GM21423 (cell line): ENCODE data around the gene SLC35B2.
"Not testable (repeated sequence)": the region's sequence is repeated elsewhere in the genome, so short reads cannot be mapped to it uniquely, and the experiment has no call there.

ENCODE experiments used
- ATAC-seq: cut with Tn5 transposase; IDR thresholded peaks from one replicate; pipeline ENCODE4 v1.9.1; 2021; ENCODE audit warnings: mild to moderate bottlenecking, moderate library complexity; ENCODE audit not compliant: unreplicated experiment

SLC35B2 gene

DNA sequence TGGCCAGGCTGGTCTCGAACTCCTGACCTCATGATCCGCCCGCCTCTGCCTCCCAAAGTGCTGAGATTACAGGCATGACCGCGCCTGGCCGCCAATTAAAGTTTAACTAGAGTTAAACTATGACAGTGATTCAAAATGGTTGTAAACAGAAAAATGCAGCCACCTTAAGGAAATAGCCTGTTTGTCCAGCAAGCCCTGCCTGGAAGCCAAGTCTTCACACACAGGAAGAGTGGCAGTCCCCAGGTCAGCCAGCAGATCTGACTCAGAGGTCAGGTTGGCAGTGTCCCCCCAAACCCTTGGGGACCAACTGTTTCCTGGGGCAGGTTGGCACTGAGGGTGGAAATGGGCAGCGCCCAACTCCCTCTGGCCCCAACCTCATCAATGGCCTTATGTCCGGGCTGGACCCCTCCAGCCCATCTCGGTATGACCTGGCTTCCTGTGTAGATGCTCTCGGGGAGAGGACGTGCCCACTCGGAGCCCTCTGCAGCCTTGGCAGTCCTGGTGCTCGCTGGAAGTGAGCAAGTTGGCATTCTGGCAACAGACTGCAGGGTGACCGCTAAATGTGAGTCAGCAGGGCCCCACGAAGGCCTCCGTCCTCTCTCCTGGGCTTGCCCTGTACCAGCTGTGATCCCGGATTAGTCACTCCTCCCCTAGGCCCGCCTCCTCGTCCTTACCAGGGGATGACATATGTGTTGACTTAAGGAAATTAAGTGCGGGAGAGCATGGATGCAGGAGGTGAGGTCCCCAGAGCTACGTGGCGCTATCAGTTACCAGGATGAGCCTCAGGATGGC is 20.1 kb downstream of the SLC35B2 start:
- peak; percentile 53 for ATAC-seq

DNA sequence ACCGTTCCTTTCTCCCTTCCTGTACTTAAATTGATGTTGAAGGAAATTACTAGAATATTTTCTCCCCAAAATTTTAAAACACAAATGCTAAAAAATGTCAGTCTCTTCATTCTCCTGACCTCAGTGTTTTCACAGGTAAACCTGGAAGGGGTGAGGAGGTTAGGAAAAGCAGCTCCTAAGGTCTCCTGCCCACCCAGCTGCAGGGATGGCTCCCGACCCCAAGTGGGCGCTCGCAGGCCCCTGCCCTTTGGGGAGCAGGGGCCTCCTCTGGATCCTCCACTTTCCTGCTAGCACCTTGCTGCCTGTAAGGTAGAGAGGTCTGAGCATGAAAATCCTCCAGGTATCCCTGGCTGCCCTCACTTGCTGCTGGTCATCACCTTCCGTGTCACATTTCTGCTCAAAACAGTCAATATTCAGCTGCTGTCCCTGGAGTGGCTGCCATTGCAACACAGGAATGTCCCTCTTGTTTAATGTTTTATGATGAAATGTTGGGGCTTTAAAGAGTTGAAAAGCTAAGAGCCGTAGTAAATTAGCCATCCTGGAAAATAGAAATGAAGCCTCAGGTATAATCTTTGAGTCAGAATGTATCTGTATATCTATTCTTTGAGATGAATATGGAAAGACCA is 21.3 kb downstream of the SLC35B2 start:
- ATAC-seq = no peak

DNA sequence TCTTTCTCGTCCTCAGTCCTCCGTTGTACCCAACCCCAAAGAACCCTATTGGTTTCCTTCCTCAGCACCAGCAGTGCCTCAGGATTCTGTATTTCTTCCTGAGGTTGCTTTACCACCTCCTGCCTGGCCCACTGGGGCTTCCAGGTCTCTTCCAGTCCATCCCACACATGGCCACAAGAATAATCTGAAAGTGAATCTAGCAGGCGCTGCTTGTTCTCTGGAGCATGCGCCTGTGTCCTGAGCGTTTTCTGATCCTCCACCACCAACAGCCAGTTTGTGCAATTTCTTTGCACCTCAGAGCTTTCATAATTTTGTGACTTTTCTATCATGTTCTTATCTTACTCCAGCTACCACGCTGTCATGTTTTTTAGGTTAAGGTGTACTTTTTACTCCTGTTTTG is 22.1 kb downstream of the SLC35B2 start:
- ATAC-seq = no peak

DNA sequence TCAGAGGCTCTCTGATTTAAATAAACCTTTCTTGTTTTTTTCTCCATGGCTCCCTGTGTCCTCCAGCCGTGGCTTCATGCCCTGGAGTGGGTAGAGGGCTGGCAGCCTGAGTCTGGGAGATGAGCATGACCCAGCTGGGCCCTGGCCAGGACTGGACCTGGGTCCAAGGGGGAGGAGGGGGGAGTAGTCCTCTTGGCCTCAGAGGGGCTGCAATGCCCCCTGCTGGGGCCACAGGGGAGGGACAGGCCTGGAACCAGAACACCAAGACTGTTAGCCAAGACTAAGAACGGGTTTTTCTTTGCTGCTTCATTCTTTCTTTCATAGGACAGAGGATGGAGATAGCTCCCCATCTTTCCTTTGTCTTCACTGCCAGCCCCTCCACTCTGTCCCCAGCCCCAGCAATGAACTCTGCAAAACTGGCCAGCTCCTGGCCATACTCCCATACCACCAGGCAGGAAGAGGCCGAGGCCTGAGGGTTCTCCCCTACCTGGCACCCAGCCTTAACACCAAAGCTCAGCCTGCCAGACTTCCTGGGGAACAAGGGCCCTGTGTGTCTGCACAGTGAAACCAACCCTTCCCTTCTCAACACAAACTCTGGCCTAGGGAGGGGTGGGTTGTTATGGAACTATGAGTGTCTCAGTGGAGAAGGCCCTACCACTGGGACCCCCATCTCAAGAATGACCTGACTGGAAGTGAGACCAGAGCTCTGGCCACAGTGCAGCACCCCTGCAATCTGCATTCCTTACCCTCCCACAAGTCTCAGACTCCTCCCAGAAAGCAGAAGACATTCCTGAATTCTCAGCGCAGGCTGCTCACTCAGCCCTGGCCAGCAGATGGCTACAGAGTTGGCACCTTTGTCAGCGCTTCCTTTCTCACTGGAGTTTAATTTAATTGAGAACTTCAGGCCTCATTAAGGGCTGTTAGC is 23.0 kb downstream of the SLC35B2 start:
- no peak for ATAC-seq

DNA sequence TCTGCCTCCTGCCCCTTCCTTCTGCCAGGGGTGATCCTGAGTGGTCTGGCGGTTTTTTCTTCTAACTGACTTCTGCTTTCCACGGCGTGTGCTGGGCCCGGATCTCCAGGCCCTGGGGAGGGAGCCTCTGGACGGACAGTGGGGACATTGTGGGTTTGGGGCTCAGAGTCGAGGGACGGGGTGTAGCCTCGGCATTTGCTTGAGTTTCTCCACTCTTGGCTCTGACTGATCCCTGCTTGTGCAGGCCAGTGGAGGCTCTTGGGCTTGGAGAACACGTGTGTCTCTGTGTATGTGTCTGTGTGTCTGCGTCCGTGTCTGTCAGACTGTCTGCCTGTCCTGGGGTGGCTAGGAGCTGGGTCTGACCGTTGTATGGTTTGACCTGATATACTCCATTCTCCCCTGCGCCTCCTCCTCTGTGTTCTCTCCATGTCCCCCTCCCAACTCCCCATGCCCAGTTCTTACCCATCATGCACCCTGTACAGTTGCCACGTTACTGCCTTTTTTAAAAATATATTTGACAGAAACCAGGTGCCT is 23.7 kb downstream of the SLC35B2 start:
- no peak for ATAC-seq

DNA sequence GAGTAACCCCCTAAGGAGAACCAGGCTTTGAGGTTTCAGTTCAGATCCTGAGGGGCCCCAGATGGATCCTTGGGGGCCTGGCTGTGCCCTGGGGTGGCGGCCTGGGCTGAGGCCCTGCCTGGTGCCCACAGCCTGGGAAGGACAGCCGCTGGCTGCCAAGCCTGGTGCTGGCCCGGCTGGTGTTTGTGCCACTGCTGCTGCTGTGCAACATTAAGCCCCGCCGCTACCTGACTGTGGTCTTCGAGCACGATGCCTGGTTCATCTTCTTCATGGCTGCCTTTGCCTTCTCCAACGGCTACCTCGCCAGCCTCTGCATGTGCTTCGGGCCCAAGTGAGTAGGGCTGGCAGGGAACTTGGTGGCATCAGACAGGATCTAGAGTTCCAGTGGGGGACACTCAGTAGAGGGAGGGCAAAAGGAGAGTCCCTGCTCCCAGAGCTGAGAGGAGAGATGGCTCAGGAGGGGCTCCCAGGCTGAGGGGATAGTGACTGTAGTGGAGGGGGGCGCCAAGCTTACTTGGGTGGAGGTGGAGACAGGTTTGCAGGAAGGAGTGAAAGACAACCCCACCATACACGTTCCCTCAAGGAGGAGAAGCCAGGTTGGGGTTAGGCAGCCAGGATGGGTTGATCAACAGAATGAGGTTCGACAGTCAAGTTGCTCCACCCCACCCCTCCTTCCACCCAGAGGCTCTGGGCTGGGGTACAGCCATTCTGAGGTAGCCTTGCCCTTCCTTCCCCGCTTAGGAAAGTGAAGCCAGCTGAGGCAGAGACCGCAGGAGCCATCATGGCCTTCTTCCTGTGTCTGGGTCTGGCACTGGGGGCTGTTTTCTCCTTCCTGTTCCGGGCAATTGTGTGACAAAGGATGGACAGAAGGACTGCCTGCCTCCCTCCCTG is 24.4 kb downstream of the SLC35B2 start:
- no peak for ATAC-seq

DNA sequence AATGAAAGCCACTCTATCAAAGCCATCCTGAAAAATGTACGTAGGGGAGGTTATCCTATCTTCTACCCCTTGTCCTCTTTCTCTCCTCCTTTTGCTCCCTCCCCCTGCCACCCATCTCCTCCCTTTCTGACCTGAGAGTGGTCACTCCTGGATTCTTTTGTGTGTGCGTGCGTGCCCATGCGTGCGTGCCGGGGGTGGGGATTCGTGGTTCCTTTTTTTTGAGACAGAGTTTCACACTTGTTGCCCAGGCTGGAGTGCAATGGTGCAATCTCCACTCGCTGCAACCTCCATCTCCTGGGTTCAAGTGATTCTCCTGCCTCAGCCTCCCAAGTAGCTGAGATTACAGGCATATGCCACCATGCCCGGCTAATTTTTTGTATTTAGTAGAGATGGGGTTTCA is 25.9 kb downstream of the SLC35B2 start:
- ATAC-seq = not testable (repeated sequence)

DNA sequence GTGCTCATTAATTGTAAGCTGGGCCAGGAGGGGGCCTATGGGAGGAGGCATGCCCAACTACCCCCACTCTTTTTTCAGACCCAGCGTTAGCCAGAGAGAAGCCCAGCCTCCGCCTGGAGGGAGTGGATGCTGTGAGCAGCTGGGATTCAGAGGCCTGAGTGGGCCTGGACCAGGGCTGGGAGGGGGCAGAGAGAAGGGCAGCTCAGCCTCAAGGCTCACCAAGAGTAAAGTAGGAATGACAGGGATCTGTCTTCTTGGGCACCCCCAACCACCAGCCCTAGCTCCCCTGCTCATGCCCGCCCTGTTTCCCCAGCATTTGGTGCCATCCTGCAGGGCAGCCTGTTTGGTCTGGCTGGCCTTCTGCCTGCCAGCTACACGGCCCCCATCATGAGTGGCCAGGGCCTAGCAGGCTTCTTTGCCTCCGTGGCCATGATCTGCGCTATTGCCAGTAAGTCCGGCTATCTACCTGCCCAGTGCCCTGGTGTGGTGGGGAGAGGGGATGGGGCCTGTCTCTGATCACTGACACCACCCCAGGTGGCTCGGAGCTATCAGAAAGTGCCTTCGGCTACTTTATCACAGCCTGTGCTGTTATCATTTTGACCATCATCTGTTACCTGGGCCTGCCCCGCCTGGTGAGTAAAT is 27.2 kb downstream of the SLC35B2 start:
- ATAC-seq = no peak

DNA sequence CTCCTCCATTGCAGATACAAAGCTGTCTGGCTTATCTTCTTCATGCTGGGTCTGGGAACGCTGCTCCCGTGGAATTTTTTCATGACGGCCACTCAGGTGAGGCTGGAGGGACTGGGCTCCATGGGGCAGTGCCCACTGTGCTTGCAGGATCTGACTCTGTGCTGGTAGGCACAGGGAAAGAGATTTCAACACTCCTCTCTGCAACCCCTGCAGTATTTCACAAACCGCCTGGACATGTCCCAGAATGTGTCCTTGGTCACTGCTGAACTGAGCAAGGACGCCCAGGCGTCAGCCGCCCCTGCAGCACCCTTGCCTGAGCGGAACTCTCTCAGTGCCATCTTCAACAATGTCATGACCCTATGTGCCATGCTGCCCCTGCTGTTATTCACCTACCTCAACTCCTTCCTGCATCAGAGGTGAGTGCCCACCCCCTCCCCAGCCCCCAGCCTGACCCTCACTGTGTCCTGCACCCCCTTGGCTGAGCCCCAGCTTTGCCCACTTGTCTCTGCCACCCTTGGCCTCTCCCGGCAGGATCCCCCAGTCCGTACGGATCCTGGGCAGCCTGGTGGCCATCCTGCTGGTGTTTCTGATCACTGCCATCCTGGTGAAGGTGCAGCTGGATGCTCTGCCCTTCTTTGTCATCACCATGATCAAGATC is 27.8 kb downstream of the SLC35B2 start:
- ATAC-seq = no peak

DNA sequence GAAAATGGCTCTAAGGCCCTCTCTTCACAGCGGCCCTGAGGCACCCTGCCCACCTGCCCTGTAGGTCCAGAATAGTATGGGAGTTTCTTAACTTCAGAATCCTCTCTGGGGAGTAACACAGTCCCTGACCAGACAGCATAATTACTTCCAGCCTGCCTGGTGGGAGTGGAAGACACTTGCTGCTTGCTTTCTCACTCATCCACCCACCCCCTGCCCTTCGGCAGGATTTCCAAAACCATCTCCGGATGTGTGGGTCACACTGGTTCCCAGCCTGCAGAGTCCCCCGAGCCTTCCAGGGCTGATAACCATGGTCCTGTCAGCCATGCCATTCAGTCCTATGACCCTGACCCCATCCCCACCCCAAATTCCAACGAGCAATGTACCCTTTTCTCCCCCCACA is 28.5 kb downstream of the SLC35B2 start:
- ATAC-seq = no peak

DNA sequence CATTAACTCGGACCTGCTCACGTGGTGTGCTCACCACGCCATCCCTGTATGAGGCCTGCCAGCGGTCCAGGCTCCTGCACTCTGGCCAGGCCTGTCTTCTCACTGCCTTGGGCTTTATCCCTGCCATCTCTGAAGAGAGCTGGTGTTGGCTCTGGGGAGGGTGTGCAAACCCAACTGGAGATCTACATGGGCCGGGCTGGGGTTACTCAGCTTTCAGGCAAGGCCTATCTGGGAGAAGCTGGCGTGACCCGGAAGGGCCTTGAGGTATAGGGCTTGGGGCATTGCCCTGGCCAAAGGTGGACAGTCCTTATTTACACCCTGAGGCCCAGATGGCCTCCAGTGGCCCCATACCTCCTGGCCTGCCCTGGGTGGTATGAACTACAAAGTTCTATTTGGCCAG is 28.9 kb downstream of the SLC35B2 start:
- ATAC-seq = no peak

DNA sequence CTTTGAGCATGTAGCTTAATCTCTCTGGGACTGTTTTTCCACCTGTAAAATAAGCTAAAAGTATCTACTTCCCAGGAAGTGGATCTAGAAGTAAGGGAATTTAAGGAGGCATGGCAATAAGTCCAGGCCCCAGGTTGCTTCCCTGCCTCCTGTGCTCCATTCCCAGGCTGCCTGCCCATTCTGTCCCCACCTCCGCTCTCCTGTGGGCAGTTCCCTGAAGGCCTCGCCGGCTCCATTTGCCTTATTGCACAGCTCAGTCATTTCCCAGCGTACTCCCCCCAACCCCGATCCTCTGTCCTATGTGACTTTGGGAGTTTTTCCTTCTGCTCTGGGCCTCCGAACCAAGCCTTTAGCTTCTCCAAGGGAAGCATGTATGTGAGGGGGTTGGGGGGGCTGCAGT is 29.3 kb downstream of the SLC35B2 start:
- no peak for ATAC-seq

DNA sequence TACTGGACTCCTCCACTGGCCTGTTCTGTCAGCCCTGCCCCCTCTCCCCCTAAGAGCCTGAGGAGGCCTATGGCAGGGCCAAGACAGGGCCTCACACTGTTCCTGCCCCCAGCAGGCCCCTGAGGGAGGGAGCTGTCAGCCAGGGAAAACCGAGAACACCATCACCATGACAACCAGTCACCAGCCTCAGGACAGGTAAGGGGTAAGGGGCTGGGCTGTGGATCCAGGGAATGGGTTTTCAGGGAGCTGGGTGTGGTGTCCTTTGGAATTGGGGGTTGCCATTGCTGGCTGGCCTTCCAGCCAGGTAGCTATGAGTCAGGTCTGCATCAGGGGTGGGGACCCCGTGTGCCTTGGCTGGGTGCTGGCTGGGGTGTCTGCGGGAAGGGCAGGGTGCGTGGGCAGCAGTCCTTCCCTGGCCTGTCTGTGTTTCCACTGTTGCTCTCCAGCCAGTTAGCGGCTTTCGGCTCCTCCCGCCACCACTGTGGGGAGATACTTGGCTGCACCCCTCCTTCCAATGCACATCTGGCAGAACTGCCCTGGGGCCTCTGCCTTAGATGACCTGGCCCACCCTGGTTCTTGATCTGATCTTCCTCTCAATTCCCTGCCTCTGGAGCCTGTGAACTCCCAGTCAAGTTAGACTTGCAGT is 30.1 kb downstream of the SLC35B2 start:
- no peak for ATAC-seq

DNA sequence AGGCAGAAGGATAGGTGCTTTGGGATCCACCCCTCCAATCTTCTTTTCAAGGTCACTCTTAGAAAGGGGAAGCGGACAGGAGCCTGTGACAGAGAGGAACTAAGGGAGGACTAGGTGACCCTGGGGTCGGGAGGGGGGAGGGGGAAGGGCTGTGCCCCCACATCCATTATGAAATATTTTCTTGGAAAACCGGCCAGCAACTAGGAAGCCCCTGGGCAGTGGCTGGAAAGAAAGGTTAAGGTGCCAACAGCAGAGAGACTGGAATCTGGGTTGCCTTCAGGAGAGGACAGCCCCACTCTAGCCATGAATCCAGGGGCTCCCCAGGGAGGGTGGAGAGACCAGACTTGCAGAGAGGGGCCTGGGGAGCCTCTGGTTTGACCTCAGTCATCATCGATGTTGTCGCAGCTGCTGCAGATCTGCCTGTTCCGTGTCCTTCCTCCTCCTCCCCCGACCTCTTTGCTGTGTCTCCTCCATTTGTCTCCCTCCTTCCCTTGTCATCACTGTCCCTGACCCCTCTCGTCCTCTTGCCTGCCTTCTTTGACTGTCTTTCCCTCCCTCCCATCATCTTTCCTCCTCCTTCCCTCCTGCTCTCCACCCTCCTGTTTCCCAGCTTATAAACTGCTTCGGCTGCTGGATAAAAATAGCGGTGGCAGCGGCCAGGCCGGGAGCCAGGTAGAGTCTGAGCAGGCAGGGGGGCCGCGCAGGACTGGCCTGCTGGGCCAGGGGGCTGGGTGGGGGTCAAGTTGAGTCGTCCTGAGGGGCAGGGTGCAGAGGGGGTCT is 30.8 kb downstream of the SLC35B2 start:
- no peak for ATAC-seq

DNA sequence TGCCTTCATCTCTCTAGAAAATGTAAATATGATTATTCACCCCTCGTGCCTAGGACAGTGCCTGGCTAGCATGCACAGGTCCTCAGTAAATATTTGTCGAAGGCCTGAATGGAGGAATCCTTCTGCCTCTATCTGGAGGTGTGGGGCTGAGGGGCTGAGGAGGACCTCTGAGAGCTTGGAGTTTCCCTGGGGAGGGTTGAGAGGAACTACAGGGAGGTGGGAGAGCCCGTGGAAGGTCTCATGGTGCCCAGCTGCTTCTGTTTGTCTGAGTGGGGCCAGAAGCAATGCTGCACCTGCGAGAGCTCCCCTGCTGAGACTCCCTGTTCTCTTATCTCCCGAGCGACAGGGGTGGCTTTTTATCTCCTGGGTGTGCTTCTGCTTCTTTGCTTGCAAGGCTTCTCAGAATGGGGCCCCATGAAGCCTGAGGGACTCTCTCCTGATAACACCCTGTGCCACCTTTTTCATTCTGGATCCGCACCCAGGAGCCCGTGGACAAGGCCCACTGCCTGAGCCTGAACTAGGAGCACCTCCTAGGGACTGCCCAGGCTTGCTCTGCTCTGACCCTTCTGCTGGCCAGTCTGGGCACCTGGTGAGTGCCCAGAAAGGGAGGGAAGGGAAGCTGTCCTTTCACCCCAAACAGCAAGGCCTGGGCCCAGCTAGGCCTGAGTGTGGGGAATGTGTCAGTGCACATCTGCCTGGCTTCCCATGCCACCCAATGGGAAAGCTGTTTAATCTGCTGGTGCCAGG is 31.6 kb downstream of the SLC35B2 start:
- no peak for ATAC-seq

DNA sequence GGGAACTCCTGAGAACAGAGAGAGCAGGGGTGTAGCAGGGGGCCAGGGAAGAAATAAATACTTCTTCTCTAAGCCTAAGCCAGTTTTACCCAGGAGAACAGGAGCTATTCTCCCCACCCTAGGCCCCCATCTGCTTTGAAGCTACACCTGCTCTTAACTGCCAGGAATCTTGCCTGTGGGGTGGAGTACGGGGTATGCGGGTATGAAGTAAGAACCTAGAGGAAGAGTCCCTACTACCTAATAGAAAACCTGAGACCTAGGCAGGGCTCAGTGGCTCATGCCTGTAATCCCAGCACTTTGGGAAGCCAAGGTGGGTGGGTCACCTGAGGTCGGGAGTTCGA is 32.4 kb downstream of the SLC35B2 start:
- ATAC-seq = no peak
